ENCODE measurements around the gene DPP4.

DPP4 gene

GRCh38 chr2:161988589-161988988 lies 85.4 kb downstream of the DPP4 start:
- no peaks in the 10 kb centered on the region for H3K27me3 Mint-ChIP-seq (ENCODE audit: low read depth, poor library complexity)
- H3K9me3 Mint-ChIP-seq = no peaks in the 10 kb centered on the region
- H3K36me3 Mint-ChIP-seq (ENCODE audit: low read depth) = no peaks in the 10 kb centered on the region
- TF ChIP-seq CTCF (IDR thresholded peaks at IDR 0.05) = no peak
- H3K27ac Mint-ChIP-seq = no peak overlapping the region
- no peak for DNase-seq
- no peak overlapping the region for H3K4me3 Mint-ChIP-seq
- peaks cover 6% of the 10 kb centered on the region for H3K4me1 Mint-ChIP-seq

GRCh38 chr2:161987311-161987710 lies 86.7 kb downstream of the DPP4 start:
- Mint-ChIP-seq H3K4me1 (no peaks in the 10 kb centered on the region), H3K27me3 (ENCODE audit: low read depth, poor library complexity) (no peaks in the 10 kb centered on the region), H3K9me3 (no peaks in the 10 kb centered on the region), H3K27ac (no peak overlapping the region), H3K4me3 (no peak overlapping the region), H3K36me3 (ENCODE audit: low read depth) (no peaks in the 10 kb centered on the region)
- no peak for TF ChIP-seq CTCF (IDR thresholded peaks at IDR 0.05)
- no peak for DNase-seq

- Mint-ChIP-seq H3K9me3 (no peaks in the 10 kb centered on the region), H3K27ac (no peak overlapping the region)
- TF ChIP-seq CTCF (IDR thresholded peaks at IDR 0.05) = no peak
Observed at GRCh38 chr2:161983866-161984265, 90.1 kb downstream of the DPP4 start.

GRCh38 chr2:161983331-161983651 lies 90.7 kb downstream of the DPP4 start:
- no peak for TF ChIP-seq CTCF (IDR thresholded peaks at IDR 0.05)
- H3K4me1 Mint-ChIP-seq = no peaks in the 10 kb centered on the region
- no peaks in the 10 kb centered on the region for H3K27me3 Mint-ChIP-seq (ENCODE audit: low read depth, poor library complexity)
- no peaks in the 10 kb centered on the region for H3K9me3 Mint-ChIP-seq
- no peak overlapping the region for H3K27ac Mint-ChIP-seq
- H3K4me3 Mint-ChIP-seq = no peak overlapping the region
- DNase-seq = no peak
- H3K36me3 Mint-ChIP-seq (ENCODE audit: low read depth) = no peaks in the 10 kb centered on the region

More at GRCh38 chr2:161983866-161984265, 90.1 kb downstream of the DPP4 start:
- no peaks in the 10 kb centered on the region for H3K36me3 Mint-ChIP-seq (ENCODE audit: low read depth)
- H3K4me1 Mint-ChIP-seq = no peaks in the 10 kb centered on the region
- DNase-seq = no peak
- H3K4me3 Mint-ChIP-seq = no peak overlapping the region
- no peaks in the 10 kb centered on the region for H3K27me3 Mint-ChIP-seq (ENCODE audit: low read depth, poor library complexity)

- Mint-ChIP-seq H3K4me1 (no peaks in the 10 kb centered on the region), H3K27ac (no peak overlapping the region), H3K4me3 (no peak overlapping the region), H3K27me3 (ENCODE audit: low read depth, poor library complexity) (no peaks in the 10 kb centered on the region), H3K9me3 (no peaks in the 10 kb centered on the region), H3K36me3 (ENCODE audit: low read depth) (no peaks in the 10 kb centered on the region)
- DNase-seq = no peak
- TF ChIP-seq CTCF (IDR thresholded peaks at IDR 0.05) = no peak
Observed at GRCh38 chr2:161982548-161983330, 91.3 kb downstream of the DPP4 start.

- no peaks in the 10 kb centered on the region for H3K4me1 Mint-ChIP-seq
- H3K36me3 Mint-ChIP-seq (ENCODE audit: low read depth) = no peaks in the 10 kb centered on the region
- no peaks in the 10 kb centered on the region for H3K9me3 Mint-ChIP-seq
- H3K4me3 Mint-ChIP-seq = no peak overlapping the region
- no peaks in the 10 kb centered on the region for H3K27me3 Mint-ChIP-seq (ENCODE audit: low read depth, poor library complexity)
- TF ChIP-seq CTCF (IDR thresholded peaks at IDR 0.05) = no peak
- no peak overlapping the region for H3K27ac Mint-ChIP-seq
- DNase-seq = no peak
Observed at GRCh38 chr2:161981679-161982250, 92.2 kb downstream of the DPP4 start.
